ENCODE measurements around the gene RAB11FIP3. TPM values are rescaled to one million over a fixed set of nuclear protein-coding genes. Genes with fewer than 3 reads are reported as not detected.

Gene RAB11FIP3
- total RNA-seq, 1 experiment from 2014 or later: 37.1 TPM

- H3K9ac ChIP-seq (ENCODE audit: extremely low read depth, insufficient read length, low read length): no peak overlapping the region
- H3K23ac ChIP-seq (ENCODE audit: insufficient read length, low read depth, low read length): no peak overlapping the region
- H2AFZ ChIP-seq (ENCODE audit: low read length): no peak overlapping the region
- H3K27me3 ChIP-seq (ENCODE audit: insufficient read depth, low read length): no peaks in the 10 kb centered on the region
- no peak overlapping the region for H2BK20ac ChIP-seq (ENCODE audit: low read depth, low read length, poor library complexity, severe bottlenecking)
- H3K27me3 Mint-ChIP-seq (ENCODE audit: low read depth): no peaks in the 10 kb centered on the region; the same call in 1 of the 2 replicates
- no peak overlapping the region for H2BK120ac ChIP-seq (ENCODE audit: low read depth, low read length, poor library complexity, severe bottlenecking)
- H2BK15ac ChIP-seq (ENCODE audit: low read depth, low read length): no peak overlapping the region
- H3K27ac Mint-ChIP-seq: no peak overlapping the region
- no peaks in the 10 kb centered on the region for H3K23me2 ChIP-seq (ENCODE audit: insufficient read length, low read depth, low read length, poor library complexity, severe bottlenecking)
- no peak overlapping the region for H4K5ac ChIP-seq (ENCODE audit: insufficient read length, low read depth, low read length)
- H4K20me1 ChIP-seq (ENCODE audit: control insufficient read depth, insufficient read depth, insufficient read length): no peaks in the 10 kb centered on the region
- H3T11ph ChIP-seq (ENCODE audit: low read length): no peak overlapping the region
- H3K18ac ChIP-seq (ENCODE audit: insufficient read length, low read depth, low read length): no peak overlapping the region
- no peak overlapping the region for H3K4ac ChIP-seq (ENCODE audit: low read depth, low read length)
- H3K4me3 Mint-ChIP-seq: no peak overlapping the region
- H3K36me3 Mint-ChIP-seq (ENCODE audit: insufficient read depth in 1 of 3, low read depth in 3 of 3): peaks cover 15 to 16% (median 15%) of the 10 kb centered on the region in 3 experiments
- no peaks in the 10 kb centered on the region for H3K79me1 ChIP-seq (ENCODE audit: insufficient read depth, low read depth, low read length, poor library complexity, severe bottlenecking)
- peaks cover 3% of the 10 kb centered on the region; the same call in 1 of the 2 replicates for H3K4me1 ChIP-seq (ENCODE audit: insufficient read depth, low read length)
- H4K91ac ChIP-seq (ENCODE audit: insufficient read length, low read depth, low read length): no peak overlapping the region
- H3K4me2 ChIP-seq (ENCODE audit: insufficient read depth, insufficient read length, low read length): no peak overlapping the region
- no peak overlapping the region for H4K8ac ChIP-seq (replicated peaks; ENCODE audit: insufficient read length, low read depth, low read length)
- no peaks in the 10 kb centered on the region for H3K9me3 ChIP-seq (ENCODE audit: control insufficient read depth, low read depth, low read length)
- TF ChIP-seq, protein P1, sequence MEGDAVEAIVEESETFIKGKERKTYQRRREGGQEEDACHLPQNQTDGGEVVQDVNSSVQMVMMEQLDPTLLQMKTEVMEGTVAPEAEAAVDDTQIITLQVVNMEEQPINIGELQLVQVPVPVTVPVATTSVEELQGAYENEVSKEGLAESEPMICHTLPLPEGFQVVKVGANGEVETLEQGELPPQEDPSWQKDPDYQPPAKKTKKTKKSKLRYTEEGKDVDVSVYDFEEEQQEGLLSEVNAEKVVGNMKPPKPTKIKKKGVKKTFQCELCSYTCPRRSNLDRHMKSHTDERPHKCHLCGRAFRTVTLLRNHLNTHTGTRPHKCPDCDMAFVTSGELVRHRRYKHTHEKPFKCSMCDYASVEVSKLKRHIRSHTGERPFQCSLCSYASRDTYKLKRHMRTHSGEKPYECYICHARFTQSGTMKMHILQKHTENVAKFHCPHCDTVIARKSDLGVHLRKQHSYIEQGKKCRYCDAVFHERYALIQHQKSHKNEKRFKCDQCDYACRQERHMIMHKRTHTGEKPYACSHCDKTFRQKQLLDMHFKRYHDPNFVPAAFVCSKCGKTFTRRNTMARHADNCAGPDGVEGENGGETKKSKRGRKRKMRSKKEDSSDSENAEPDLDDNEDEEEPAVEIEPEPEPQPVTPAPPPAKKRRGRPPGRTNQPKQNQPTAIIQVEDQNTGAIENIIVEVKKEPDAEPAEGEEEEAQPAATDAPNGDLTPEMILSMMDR (conservative IDR thresholded peaks at IDR 0.05): no peak
- no peak overlapping the region for H2AK5ac ChIP-seq (ENCODE audit: insufficient read length, low read length)
- H3K14ac ChIP-seq (ENCODE audit: insufficient read depth, low read length): no peak overlapping the region
- no peak overlapping the region for H2BK5ac ChIP-seq (ENCODE audit: insufficient read length, low read length)
- no peaks in the 10 kb centered on the region for H3K9me3 Mint-ChIP-seq
- DNase-seq: no peak
- H3K4me1 Mint-ChIP-seq: peaks cover 14 to 26% of the 10 kb centered on the region in 2 experiments
- no peak overlapping the region for H3K27ac ChIP-seq (ENCODE audit: insufficient read length, low read depth, low read length)
- WGBS (ENCODE audit: extremely low coverage, insufficient read length, low lambda C conversion rate): no CpG with 5 or more reads among the region's 7 CpGs
- H3K79me2 ChIP-seq (ENCODE audit: insufficient read depth, low read length): no peaks in the 10 kb centered on the region
- H2BK12ac ChIP-seq (ENCODE audit: insufficient read length, low read depth, low read length): no peak overlapping the region
- no peak overlapping the region for H3K56ac ChIP-seq (ENCODE audit: insufficient read length, low read depth, low read length)
These were observed 34.3 kb downstream of the RAB11FIP3 start for GRCh38 chr16:459761-460160.
